HG03521 (cell line): ENCODE results near the gene ASPRV1.

Source experiments
- ATAC-seq: cut with Tn5 transposase; IDR thresholded peaks from one replicate; pipeline ENCODE4 v1.9.1; 2021; ENCODE audit warnings: mild to moderate bottlenecking, moderate library complexity; ENCODE audit not compliant: unreplicated experiment

ASPRV1 gene

GRCh38 chr2:69989009-69989408 is 27.6 kb upstream of the ASPRV1 start:
- ATAC-seq = no peak

- no peak for ATAC-seq
Measured at GRCh38 chr2:69988086-69988635, 26.7 kb upstream of the ASPRV1 start.

GRCh38 chr2:69986691-69987090 is 25.3 kb upstream of the ASPRV1 start:
- no peak for ATAC-seq

DNA sequence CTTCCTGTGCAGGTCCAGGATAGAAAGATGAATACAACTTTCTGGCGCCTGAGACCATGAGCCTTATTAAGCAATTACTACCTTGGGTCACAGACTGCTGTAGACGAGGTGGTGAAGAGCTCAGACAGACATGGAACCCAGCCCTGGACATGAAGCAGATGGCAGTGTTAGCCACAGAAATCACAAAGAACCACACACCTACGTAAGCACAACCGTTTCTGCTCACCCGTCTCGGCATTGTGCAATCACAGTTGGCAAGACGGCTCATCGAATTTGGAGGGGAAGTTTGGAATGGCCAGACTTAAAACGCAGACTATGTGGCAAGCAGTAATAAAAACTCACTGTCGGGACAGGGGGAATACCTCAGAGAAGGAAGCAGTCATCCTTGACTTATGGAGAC is 24.3 kb upstream of the ASPRV1 start:
- ATAC-seq = no peak

DNA sequence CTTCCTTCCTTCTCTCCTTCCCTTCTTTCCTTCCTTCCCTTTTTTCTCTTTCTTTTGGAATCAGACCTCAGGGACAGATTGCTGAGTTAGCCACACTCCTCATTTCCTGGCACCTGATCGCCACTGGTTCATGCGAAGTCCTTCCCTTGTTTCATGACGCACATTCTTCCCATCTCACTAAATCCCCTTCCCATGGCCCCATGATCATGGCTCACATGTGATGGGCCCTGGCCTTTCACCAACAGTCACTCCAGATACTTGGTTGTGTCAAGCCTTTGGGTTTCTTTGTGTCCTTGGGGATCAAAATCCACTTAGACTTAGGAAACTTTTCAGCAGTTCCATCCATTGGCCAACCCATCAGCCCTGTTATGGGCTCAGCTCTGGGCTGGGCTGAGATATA is 23.8 kb upstream of the ASPRV1 start:
- ATAC-seq = no peak

GRCh38 chr2:69983392-69983966 is 22.0 kb upstream of the ASPRV1 start:
- ATAC-seq = no peak

DNA sequence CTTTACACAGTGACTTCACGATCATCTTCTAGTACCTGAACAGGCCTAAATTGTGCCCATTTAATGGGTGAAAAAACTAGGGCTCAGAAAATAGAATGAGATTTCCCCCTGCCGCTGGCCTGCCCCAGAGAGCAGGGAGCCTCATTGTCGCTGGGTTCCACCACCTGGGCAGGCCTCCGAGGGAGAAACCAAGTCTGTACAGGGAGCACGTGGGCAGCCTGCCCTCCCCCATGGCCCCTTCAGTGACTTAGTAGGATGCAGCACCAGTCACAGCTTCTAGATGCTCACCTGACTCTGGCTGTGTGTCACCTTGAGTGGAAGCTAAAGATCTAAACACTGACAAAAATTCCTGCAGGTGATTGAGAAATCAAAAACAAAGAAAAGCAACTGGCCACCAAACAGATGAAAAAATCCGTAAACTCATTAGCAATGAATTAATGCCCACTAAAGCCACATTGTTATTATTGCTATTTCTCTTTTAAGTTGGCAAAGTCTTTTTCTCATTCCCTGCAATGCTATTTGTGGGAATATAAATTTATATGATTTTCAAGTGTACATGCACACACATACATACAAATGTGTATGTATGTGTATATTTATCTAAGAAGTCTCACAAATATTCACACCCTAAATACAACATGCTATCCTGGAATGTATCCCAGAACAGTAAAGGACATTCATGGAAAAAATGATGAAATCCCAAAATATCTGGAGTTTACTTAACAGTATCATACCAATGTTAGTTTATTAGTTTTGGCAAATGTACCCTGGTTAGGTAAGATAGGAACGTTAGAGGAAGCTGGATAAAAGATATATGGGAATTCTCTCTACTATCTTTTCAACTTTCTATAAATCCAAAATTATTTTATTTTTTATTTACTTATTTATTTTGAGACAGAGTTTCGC is 18.7 kb upstream of the ASPRV1 start:
- no peak for ATAC-seq

DNA sequence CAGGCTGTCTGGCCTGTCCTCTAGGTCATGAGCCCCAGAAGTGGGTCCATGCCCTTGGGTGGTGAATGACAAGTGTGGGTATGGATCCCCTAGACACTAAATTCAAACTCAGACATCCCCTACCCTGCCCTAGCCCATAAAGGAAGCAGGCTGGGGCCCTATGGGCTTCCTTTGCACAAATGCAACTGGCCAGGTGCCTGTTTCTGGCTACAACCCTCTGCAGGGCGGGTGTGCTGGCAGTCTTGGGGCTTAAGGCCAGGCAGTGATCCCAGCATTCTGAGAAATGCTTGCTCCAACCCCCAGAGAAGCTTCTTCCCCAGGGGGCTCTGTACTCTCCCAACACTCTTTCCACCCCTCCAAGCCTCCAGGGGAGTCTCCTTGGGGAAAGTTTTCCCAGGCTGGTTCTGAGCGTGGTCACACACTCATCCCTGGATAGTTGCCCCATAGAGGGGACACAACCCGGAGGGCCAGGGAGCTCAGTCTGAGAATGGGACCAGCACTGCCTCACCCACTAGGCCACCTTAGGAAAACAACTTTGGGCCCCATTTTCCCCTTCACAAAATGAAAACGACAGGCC is 16.6 kb upstream of the ASPRV1 start:
- no peak for ATAC-seq

GRCh38 chr2:69977186-69977585 is 15.8 kb upstream of the ASPRV1 start:
- no peak for ATAC-seq

DNA sequence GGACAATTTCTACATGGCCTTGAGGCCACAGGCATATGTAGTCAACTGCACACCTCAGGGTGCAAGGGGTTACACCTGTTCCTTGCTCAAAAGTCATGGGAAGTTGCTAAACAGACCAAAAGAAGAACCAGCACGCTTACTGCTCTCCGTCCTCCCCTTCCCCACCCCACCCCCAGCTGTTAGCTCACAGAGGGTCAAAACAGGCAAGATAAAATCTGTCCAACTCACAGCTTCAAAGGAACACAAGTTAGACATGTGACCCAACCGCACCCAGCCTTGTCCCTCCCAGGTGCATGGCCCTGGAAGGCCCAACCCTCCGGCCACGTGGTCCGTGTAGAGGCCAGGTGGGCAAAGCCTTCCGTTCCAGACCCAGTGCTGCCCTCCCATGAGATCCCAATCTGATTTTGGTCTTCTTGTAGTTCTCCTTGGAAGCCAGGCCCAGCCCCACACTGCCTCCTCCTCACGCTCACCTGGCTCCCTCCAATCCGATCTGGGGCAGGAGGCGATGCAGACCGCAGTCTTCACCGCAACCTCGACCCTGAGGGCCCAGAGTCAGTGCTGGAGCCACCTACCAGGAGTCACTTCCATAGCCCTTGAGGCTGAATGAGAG is 14.5 kb upstream of the ASPRV1 start:
- no peak for ATAC-seq

GRCh38 chr2:69975136-69975852 is 13.9 kb upstream of the ASPRV1 start:
- ATAC-seq = no peak

GRCh38 chr2:69973335-69973735 is 11.9 kb upstream of the ASPRV1 start:
- ATAC-seq = no peak

- no peak for ATAC-seq
Measured at GRCh38 chr2:69972822-69973221, 11.4 kb upstream of the ASPRV1 start.

DNA sequence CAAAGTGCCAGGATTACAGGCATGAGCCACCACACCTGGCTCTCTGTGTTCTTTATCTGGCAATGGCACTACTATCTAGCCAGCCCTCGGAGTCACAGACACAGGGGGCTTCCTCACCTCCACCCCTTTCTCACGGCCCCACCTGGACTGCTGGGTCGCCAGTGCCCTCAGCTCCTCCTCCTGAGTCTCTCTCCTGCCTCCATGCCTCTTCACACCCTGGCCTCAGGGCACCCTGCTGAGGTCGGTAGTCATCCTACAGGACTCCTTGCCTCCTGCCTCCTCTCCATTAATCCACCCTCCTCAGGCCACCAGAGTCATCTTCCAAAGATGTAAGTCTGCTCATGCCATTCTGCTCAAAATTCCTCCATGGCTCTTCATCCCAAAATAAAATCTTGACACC is 8.6 kb upstream of the ASPRV1 start:
- ATAC-seq = no peak

- ATAC-seq = no peak
Measured at GRCh38 chr2:69969126-69969983, 7.9 kb upstream of the ASPRV1 start.

DNA sequence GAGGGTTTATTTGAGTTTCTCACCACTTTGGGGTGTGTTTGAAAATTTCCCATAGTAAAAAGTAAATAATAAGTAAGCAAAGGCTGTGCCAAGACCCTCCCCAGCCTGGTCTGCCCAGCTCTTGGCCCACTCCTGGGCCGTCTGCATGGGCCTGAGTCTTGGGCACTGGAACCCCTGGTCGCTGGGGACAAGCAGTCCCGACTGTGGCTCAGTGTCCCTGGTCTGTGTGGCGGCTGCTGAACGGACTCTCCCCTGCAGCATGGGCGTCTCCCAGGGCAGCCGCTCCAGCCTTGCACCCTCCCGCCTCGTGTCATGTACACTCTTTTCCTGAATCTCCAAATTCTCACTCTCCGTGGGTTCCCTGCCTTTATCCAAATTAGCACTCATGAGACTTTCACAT is 7.2 kb upstream of the ASPRV1 start:
- ATAC-seq = no peak

- no peak for ATAC-seq
Measured at GRCh38 chr2:69966496-69966895, 5.1 kb upstream of the ASPRV1 start.

DNA sequence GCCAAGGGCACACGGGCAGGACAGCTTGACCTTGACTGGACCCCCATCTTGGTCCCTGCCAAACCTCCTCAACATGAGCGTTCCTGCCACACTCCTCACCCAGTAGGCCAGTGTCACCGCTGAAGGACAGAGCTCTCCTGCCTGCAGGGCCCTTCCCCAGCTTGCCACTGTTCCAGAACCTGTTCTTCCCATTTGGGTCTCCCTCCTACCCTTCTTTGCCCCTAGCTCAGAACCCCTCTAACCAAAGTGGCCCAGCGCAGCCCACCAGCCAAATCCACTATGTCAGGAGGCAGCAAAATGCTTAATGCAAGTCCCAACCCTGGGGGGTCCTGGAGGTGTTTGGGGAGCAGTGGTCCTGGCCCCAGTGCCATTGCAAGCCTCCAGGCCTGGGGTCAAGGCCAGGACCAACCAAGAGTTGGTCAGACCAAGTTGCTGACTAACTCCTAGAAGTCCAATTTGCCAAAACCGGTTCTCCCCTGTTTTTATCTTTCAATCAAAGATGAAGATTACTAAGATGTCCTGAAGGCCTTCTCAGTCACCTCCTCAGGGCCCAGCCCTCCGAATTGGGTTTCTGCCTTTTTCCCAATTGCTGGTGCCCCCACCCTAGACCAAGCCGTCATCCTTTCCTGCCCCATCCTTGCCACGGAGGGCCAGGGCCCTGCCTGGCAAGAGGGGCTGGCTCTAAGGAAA is 4.5 kb upstream of the ASPRV1 start:
- no peak for ATAC-seq

DNA sequence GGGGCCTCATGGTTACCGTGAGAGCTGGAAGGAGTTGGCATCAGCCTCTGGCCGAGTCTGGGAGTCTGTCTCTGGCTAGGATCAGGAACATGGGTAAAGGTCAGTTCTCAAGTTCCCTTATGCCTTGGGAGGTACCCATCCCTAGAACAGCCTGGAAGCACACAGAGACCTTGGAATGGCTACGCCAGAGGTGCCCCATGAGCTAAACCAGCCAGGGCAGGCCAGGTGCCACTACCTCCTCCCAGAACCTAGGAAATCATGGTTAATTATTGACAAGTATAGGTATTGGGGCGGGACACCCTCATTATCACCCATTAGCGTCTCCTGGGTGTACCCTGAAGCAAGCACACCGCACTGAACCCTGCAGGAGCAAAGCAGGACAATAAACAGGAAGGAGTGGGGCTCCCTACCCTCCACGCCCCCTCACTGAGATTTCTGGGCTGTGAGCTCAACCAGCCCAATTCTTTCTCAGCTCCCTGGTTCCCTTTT is 3.0 kb upstream of the ASPRV1 start:
- ATAC-seq = no peak
